Kidney capillary endothelial cell (primary cell): ENCODE data around the gene RMC1.
"Not testable (repeated sequence)": the region's sequence is repeated elsewhere in the genome, so short reads cannot be mapped to it uniquely, and the experiment has no call there.

Source experiments
- DNase-seq: peaks from one replicate; pipeline ENCODE4 v3.0.0-alpha.2; 2018; ENCODE audit warnings: low spot score

RMC1 gene

DNA sequence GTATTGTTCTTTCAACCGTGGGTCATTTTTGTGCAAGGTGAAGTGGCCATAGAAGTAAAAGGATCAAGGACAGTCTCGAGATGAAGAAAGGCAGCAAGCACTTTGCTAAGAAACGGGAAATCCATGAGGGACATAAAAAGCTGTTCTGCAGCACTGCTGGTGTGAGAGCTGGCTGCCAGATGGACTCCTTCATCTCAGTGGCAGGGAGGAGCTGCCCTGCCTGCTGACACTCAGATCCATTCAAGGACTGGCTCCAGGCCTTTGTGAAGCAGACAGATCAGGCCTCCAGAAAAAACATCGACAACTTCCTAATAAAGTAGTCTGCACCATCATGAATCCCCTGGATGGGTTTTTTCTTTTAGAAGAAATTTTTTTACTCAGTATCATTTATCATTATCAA lies 29.5 kb downstream of the RMC1 start:
- DNase-seq, result no peak

DNA sequence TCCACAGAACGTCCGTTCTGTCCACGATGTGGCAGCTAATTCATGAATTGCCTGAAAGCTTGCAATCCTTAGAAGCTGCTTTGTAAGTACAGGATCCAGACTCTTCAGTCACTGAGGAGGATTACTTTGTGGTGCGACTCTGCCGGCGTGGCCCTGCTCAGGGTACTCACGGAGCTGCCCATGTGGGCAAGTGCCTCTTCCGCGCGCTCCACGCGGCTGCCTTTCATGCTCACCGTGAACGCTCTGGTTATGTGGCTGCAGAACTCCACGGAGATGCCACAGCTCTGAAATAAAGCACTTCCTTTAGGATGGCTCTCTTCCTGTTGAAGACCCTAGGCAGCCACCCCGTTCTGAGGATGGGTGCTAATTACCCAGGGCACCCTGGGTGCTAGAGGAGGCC lies 31.0 kb downstream of the RMC1 start:
- DNase-seq, result no peak

DNA sequence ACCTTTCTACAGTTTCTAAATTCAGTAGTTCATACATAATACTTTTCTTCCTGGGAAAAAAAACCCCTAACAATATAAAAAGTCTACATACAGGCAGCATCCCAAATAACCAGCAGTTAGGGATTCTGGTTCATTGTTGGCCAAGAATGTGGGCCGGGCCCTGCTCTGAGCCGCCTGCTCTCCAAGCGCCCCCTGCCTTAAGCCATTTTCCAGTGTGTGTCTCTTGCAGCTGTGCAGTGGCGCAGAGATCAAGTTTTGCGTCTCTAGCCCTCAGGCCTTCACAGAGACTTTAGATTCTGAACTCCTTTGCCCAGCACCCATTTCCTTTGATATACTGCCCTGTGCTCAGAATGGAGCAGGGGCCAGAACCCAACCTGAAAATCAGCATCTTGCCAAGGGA lies 32.9 kb downstream of the RMC1 start:
- DNase-seq, result no peak

DNA sequence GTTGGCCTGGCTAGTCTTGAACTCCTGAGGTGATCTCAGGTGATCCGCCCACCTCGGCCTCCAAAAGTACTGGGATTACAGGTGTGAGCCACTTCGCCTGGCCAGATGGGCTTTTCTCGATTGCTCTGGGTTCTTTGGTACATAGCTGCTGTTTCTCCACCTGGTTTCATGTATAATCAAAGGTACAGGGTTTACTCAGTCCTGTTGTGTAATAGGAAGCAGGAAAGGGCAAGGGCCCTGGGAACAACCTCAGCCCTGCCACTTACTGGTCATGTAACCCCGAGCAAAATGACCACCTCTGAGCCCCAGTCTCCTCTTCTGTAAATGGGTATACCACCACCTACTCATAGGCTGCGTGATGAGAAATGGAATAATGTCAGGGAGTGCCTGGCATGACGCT lies 34.0 kb downstream of the RMC1 start:
- no peak for DNase-seq

DNA sequence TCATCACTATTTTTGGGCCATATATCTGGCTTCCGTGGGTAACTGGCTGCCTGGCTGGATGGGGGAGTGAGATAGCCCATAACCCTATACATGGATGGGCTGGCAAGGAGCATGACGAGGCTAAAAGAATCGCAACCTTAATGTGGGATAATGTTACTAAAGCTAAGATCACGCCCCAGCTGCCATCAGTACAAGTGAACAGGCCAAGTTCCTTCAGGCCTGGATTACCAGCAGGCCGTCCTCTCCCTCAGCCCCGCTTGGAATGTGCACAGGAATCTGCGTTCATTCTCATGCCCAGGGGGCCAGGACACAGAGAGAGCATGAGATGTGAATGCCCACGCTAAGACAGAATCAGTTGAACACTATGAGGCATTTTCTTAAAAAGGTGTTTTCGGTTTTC lies 34.7 kb downstream of the RMC1 start:
- DNase-seq, result no peak

DNA sequence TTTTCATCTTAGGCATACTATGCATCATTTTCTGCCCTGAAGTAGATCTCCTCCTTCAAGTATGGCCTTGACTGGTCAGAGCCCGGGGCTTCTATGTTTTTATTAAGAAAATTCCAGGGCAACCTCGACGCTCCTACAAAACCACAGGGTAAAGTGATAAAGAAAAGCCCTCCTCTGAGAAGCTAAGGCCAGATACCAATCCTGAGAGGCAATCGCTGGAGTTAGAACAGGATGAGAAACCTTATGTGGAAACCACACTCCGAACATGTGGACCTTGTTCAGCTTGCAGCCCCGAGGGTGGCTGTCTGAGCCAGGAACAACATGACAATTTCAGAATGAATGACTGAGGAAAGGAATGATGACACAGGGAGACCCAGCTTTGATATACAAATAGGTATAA lies 35.6 kb downstream of the RMC1 start:
- no peak for DNase-seq

DNA sequence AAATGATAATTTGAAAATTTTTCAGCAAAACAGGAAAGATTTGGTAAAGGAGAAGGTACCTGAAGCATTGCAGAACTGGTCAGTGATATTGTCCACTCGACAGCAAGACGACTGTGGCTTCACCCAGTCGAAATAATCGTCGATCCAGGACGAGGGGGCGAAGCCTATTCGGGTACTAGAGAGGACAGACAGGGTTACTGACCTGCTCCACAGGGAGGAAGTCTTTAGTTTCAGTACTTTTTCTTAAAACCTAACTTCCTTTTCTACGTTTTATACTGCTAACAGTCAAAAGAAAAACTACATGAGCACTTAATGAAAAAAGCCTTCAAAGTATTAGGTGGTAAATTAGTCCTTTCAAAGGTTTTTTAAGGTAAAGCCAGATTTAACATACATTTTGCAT lies 36.0 kb downstream of the RMC1 start:
- DNase-seq, result no peak

DNA sequence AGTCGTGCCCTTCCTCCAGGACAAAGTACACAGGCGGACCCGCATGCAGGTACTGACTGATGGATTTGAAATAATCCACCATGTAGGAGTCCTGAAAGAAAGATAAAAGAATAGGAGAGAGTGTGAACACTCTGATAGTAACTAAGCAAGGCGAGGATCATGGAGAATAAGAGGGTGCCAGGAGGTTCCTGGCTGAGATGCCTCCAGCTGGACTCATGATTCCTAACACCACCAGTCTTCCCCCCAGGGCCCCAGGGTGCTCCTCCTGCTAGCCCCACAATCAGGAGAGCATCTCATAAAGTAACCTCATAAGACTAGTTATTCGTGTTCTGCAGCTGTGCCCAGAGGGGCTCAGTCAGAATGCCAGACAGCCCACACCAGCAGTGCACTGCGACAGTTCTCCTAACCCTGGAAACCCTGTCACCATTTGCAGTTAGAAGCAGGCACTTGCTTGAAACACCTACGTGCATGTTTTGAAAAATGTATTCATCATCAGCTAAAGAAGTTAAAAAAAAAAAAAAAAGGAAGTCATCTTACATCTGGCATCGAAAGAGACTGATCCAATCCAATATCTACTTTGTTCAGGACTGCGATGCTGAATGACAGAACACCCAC lies 36.7 kb downstream of the RMC1 start:
- DNase-seq, result no peak

DNA sequence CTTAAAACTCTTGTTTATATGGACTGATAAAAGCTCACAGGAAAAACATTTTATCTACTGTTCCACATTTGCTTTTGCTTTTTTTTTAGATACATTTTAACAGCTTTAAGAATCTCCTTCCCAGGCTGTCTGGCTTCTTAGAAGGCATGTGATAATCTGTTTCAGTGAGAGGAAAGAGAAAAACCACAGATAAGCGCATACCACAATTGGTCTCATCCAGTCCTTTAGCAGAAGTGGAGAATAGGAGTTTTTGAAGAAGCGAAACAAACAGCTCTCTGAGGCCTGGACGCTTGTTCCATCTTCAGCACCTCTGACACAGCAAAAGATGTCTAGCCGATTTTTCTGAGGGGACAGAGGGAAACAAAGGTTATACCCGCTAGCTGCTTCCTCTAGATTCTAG lies 37.6 kb downstream of the RMC1 start:
- no peak for DNase-seq

DNA sequence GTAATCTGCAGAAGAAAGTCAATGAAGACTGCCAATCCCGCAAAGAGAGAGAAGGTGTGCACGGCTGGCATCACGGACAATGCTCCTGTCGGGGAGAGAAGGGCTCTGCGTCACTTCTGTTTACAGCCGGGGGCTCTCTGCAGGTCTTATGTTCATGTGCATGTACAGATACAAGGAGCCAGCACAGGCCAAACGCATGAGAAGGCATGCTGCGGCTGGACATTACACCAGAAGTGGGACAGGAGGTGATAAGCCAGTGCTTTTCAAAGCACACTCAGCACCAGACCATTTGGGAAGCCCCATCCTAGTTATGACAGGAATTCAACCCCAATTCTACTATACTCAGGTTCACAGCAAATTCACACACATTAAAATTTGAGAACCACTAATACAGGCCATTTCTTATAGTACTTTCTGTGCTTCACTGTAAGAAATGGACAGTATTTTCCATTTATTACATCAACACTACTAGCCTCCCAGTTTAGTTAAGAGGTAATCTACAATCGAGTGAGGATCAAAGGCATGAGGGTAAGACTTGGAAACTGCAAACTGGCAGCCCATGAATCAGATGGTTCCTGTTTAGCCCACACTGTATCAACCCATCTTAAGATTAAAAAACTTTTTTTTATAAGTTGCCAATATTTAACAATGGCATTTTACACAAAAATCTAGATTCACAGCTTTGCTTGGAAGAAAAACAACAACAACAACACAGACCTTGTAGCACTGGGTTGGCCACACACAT lies 38.2 kb downstream of the RMC1 start:
- DNase-seq, result no peak

DNA sequence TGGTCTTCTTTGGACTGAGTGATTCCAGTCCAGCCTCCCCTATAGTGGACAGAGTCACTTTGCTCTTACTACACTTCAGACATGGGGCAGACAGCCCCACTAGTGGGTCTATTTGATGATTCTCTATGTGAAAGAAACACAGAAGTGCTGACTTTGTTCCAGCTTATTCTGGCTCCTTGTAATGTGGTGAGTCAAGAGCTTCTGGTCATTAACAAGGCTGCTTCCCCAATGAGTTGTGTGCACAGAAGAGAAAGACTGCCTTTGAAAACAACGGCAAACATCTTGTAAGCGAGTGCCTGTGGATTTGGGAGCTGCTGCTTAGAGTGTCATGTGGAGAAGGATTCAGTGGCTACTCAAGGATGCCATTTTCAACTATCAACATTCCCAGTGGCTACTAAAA lies 39.1 kb downstream of the RMC1 start:
- DNase-seq, result no peak

DNA sequence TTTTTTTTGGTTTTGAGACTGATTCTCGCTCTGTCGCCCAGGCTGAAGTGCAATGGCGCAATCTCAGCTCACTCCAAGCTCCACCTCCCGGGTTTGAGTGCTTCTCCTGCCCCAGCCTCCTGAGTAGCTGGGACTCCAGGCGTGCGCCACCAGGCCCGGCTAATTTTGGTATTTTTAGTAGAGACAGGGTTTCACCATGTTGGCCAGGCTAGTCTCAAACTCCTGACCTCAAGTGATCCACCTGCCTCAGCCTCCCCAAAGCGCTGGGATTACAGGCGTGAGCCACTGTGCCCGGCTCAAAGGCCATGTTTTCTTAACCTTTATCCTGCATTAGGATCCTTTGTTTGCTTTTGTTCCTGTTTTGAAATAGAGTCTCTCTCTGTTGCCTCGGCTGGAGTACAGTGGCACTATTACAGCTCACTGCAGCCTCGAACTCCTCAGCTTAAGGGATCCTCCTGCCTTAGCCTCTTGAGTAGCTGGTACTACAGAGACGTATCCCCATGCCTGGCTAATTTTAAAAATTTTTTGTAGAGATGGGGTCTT lies 42.0 kb downstream of the RMC1 start:
- no peak for DNase-seq

DNA sequence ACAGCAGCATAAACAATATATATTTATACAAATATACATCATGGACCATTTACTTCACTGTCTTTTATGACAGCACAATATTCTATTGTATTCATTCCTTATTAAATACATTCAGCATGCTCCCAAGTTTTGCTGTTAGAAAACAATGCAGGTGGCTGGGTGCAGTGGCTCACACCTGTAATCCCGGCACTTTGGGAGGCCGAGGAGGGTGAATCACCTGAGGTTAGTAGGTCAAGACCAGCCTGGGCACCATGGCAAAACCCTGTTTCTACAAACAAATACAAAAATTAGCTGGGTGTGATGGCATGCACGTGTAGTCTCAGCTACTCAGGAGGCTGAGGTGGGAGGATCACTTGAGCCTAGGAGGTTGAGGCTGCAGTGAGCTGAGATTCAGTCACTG lies 44.0 kb downstream of the RMC1 start:
- no peak for DNase-seq

DNA sequence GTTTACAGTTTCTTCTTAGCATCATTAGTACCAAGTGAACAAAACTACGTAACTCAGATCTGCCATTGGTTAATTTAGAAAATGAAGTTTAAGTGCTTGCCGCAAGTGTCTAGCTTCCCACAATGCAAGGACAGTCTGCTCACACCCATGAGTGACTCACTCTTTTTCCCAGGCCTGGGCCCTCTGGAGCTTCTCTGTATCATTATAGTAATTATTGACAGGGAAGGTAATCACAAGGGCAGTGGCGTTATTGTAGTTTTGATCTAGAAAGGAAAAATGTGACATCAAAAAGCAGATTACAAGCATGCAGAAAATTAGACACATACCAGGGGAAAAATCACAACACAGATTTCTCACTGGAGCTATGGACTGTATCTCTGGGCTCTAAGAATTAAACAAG lies 44.5 kb downstream of the RMC1 start:
- DNase-seq, result no peak

DNA sequence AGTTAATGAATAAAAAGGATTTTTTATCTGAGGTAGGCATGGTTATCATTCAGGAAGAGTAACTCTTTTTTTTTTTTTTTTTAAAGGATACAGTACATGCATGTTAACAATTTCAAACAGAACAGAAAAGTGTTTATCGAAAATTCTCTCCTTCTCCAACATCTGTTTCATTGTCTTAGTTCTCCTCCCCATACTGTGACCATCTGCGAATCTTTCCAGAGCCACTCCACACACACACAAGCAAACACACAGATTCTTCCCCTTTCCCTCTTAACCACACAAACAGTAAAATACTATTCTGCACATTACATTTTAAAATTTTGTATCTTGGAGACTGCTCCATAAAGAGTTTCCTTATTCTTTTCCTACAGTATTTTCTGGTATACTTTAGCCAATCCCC lies 45.0 kb downstream of the RMC1 start:
- DNase-seq, result no peak

DNA sequence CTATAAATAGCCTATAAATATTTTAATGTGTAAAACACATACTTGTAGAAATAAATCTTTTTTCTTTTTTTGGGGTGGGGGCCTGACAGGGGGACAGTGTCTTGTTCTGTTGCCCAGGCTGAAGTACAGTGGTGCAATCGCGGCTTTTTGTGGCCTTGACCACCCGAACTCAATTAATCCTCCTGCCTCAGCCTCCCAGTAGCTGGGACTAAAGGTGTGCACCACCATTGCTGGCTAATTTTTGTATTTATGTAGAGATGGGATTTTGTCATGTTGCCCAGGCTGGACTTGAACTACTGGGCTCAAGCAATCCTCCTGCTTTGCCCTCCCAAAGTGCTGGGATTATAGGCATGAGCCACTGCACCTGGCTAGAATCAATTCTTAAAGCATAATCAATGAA lies 45.4 kb downstream of the RMC1 start:
- no peak for DNase-seq

DNA sequence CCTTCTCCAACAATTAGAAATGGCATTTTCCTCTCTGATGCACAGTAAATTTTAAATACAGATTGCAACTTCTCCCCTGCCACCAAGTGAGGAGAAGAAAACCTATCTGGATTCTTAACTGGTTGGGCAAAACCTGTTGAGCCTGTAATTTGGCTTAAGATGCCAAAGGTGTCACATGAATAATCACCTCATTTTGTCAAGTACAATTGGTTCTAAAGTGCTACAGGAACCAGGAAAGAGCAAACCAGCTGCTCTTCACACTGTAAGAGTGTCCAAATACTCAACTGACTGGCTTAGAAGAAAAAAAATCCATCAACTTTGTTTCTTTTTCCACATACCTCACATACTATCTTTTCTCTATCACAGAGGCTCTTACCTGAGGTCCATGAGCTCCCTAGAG lies 47.6 kb downstream of the RMC1 start:
- DNase-seq, result no peak

DNA sequence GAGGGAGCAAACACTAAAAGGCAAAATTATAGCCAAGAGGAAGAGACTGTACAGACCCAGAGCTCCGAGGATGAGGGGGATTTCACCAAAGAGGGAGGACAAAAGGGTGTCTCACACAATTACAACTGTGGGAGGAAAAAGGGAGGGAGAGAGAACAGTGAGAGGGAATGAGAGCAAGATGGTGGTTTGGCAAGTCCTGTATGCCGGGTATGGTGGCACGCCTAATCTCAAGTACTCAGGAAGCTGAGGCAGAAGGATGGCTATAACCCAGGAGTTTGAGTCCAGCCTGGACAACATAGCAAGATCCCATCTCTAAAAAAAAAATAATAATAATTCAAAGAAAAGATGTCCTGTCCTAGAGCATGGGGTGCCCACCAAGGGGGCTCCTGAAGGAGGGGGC lies 48.7 kb downstream of the RMC1 start:
- DNase-seq, result no peak

DNA sequence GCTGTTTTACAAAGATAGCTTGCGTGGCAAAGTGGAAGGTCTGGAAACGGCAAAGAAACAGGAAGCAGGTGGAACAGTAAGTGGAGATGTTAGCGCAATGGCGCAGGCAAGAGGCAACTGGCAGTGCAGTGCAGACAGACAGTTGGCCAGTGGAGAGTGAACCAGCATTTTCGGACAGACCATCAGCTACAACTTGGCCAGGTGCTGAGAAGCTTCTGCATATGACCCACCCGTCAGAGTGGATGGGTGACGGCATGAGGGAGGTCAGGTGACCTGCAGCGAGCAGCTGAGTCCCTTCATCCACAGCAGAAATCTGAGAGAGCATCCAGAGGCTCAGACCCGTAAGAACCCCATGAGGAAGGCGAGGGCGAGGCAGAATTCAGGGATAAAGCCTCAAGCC lies 49.2 kb downstream of the RMC1 start:
- no peak for DNase-seq

DNA sequence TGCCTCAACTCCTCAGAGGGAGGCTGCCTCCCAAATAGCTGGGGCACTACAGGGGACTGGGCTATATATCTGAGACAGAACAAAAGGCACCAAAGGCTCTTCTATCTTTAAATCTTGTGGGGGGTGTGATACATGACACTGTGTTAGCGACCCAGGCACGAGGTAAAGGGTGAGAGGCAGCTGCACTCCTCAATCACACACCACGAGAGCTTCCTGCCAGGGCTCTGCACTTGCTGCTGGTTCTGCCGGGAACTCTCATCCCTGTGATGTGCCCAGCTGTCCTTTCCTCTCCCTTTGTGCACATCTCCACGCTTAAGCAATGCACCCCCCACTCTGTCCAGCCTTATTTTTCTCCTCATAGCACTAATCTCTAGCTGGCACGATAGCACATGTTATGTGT lies 50.6 kb downstream of the RMC1 start:
- no peak for DNase-seq

DNA sequence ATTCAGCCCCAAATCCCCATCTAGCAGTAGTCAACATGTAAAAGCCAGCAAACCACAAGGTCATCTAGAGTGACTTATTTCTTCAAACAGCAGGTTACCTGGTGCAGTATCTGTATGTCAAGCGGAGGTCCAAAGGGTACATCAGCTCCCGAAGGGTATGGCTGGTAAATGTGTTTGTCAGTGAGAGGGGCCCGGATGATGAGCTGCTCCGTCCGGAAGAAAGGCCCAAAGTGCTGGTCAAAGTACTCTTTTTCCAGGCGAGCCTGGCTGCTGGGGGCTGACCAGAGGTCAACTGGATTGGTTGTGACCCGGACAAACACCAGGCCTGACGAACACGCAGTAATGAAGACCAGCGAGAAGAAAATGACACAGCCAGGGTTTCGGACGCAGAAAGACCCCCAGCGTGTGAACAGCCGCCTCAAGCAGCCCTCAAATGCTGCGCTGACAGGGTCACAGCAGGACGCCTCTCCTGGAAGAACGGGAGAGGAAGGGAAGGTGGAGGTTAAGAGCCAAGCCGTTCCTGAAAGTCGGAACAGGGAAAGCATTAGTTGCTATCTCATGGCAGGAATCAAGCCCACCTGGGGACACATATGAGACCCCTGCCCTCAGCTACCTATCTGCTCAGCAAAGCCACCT lies 53.0 kb downstream of the RMC1 start:
- DNase-seq, result no peak

DNA sequence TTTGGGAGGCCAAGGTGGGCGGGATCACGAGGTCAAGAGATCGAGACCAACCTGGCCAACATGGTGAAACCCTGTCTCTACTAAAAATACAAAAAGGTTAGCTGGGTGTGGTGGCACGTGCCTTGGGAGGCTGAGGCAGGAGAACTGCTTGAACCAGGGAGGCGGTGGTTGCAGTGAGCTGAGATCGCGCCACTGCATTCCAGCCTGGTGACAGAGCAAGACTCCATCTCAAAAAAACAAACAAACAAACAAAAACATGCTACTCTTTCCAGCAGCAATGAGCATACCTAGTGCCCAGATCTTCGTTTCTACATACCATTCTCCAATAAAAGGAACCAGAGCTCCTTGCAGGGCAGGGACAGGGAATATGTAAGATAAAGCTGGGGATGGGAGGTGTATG lies 54.2 kb downstream of the RMC1 start:
- DNase-seq, result not testable (repeated sequence)

DNA sequence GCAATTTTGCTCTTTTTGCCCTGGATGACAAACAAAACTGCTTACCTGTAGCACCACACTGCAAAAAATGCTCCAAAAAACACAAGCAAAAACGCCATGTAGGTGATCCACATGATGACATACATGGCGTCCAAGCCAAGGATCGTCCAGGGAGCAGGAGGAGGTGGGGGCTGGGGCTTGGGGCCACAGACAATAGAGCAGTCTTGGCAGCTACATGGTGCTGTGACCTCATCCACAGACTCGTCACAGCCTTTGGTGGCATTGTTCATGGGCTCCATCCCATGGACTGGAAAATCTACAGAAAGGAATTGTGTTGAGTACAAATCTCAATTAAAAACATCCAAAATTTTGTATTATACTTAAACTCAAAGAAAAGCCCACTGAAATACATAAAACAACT lies 56.9 kb downstream of the RMC1 start:
- DNase-seq, result no peak
